PC-9 (cell line): ENCODE data around the gene CRB3.

ENCODE experiments used
- CTCF ChIP-seq: fragments of 200-600 bp; sonication (generic); conservative IDR thresholded peaks from 2 replicates; pipeline ENCODE4 v1.6.1; 2017; ENCODE audit warnings: mixed run types, antibody characterized with exemption, mild to moderate bottlenecking, moderate library complexity
- EZH2 ChIP-seq: fragments of 200-600 bp; sonication (generic); IDR thresholded peaks from 2 replicates; pipeline ENCODE4 v1.8.0; 2017; ENCODE audit warnings: antibody characterized with exemption, low read depth

- no peak for TF ChIP-seq CTCF
- no peak for TF ChIP-seq EZH2
These were observed 34.4 kb downstream of the CRB3 start for GRCh38 chr19:6498294-6499036.
